GM21576 (cell line): Measurements from ENCODE around the gene DNAH2.
"Not testable (repeated sequence)": the region's sequence is repeated elsewhere in the genome, so short reads cannot be mapped to it uniquely, and the experiment has no call there.

Source experiments
- ATAC-seq: cut with Tn5 transposase; IDR thresholded peaks from one replicate; pipeline ENCODE4 v1.9.1; 2021; ENCODE audit warnings: mild to moderate bottlenecking, moderate library complexity; ENCODE audit not compliant: unreplicated experiment

The DNAH2 gene

GRCh38 chr17:7862692-7863437 is 145.3 kb downstream of the DNAH2 start:
- ATAC-seq = no peak

DNA sequence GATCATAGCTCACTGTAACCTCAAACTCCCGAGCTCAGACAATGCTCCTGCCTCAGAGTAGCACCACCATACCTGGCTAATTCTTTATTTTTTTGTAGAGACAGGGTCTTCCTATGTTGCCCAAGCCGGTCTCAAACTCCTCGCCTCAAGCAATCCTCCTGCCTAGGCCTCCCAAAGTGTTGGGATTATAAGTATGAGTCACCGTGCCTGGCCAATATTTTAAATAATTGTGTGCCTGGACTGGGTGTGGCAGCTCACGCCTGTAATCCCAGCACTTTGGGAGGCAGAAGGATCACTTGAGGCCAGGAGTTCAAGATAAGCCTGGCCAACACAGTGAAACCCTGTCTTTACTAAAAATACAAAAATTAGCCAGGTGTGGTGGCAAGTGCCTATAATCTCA is 146.8 kb downstream of the DNAH2 start:
- not testable (repeated sequence) for ATAC-seq

DNA sequence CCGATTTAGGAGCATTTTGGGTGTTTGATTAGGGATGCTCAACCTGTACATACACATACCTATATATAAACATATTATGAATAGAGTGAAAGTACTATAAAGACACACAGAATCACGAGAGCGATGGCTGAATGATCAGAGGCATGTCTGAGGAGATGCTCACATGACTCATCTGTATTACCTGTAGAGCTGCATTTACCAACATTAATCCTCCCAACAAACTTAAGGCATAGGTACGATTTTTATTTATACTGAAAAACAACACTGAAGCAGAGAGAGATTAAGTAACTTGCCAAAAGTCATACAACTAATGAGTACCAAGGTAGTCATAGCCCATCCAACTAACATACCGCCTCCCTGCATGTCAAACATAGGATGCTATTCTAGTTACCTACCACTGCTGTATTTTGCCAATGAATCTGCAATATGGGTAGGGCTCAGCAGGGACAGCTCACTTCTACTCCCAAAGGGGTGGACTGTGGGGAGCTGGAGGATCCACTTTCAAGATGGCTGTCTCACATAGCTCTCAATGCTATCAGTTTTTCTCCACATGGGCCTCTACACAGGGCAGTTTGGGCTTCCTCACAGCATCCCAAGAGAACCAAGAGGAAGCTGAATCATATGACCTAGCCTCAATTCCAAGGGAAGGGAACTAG is 147.6 kb downstream of the DNAH2 start:
- no peak for ATAC-seq

DNA sequence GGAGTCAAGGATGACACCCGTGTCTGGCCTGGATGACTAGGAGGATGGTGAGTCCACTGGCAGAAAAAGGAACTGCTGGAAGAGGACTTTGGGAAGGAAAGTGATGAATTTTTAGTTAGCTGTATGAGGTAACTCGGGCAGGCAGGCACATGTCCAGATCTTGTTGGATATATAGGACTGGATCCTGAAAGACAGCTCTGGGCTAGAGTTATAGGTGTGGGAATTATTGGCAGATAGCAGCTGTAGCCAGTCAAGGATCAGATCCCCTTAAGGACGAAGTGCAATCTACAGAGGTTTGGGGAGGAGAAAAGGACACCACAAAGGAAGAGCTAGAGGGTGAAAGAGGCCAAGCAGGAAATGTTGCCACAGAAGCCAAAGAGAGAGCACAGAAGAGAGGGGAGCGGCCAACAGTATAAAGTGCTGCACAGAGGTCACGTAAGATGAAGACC is 150.4 kb downstream of the DNAH2 start:
- ATAC-seq = no peak

GRCh38 chr17:7873051-7873450 is 155.5 kb downstream of the DNAH2 start:
- ATAC-seq = no peak

GRCh38 chr17:7875804-7876370 is 158.3 kb downstream of the DNAH2 start:
- ATAC-seq = no peak

GRCh38 chr17:7878234-7878633 is 160.7 kb downstream of the DNAH2 start:
- ATAC-seq = no peak

- no peak for ATAC-seq
Observed at GRCh38 chr17:7880076-7880868, 162.7 kb downstream of the DNAH2 start.

- ATAC-seq = no peak
Observed at GRCh38 chr17:7881276-7882054, 163.9 kb downstream of the DNAH2 start.

- ATAC-seq = no peak
Observed at GRCh38 chr17:7882068-7882467, 164.5 kb downstream of the DNAH2 start.

- no peak for ATAC-seq
Observed at GRCh38 chr17:7882629-7883028, 165.1 kb downstream of the DNAH2 start.
